HUES6 (cell line): ENCODE data around the gene PARP16.

Experiments
- H3K27ac ChIP-seq: 2 replicates; pipeline ENCODE4 v1.7.0; 2013; ENCODE audit warnings: low read depth, mild to moderate bottlenecking, low read length, inconsistent platforms
- H3K27me3 ChIP-seq: 2 replicates; pipeline ENCODE4 v1.6.1; 2013; ENCODE audit warnings: low read length; ENCODE audit not compliant: control insufficient read depth, insufficient read depth
- H3K36me3 ChIP-seq: 2 replicates; pipeline ENCODE4 v1.6.1; 2013; ENCODE audit warnings: low read length; ENCODE audit not compliant: control insufficient read depth, insufficient read depth
- H3K4me1 ChIP-seq: 2 replicates; pipeline ENCODE4 v1.6.1; 2013; ENCODE audit warnings: low read length; ENCODE audit not compliant: control insufficient read depth, insufficient read depth
- H3K4me3 ChIP-seq: 2 replicates; pipeline ENCODE4 v1.5.1; 2013; ENCODE audit warnings: low read depth, low read length
- H3K9ac ChIP-seq: one replicate; pipeline ENCODE4 v1.6.1; 2013; ENCODE audit warnings: mild to moderate bottlenecking, low read length
- H3K9me3 ChIP-seq: 2 replicates; pipeline ENCODE4 v1.6.1; 2013; ENCODE audit warnings: low read depth, low read length; ENCODE audit not compliant: control insufficient read depth, insufficient read depth

Gene PARP16

DNA sequence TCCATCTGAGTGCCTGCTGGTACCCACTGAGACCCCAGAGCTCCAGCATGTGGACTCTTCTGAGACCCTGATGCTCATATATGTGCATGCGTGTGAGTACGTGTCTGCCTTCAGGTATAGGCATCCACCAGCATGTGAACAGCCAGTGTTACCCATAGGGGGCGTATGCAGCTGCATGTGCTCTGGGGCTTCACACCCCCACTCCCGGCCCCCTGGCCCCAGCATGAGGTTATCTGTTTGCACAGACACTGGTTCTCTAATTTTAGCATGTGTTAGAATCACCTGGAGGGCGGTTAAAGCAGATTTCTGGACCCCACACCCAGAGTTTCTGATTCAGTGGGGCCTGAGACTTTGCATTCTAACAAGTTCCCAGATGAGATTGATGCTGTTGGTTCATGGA is 74.6 kb downstream of the PARP16 start:
- no peak overlapping the region for H3K4me3 ChIP-seq
- H3K9me3 ChIP-seq = no peaks in the 10 kb centered on the region
- H3K4me1 ChIP-seq = peaks cover 5% of the 10 kb centered on the region; the same call in 1 of the 2 replicates
- no peaks in the 10 kb centered on the region for H3K27me3 ChIP-seq
- no peak overlapping the region for H3K9ac ChIP-seq
- no peaks in the 10 kb centered on the region for H3K36me3 ChIP-seq
- no peak overlapping the region for H3K27ac ChIP-seq

- H3K36me3 ChIP-seq = no peaks in the 10 kb centered on the region
- no peaks in the 10 kb centered on the region for H3K27me3 ChIP-seq
- H3K9ac ChIP-seq = no peak overlapping the region
- peaks cover 5% of the 10 kb centered on the region; the same call in 1 of the 2 replicates for H3K4me1 ChIP-seq
- H3K27ac ChIP-seq = no peak overlapping the region
- H3K9me3 ChIP-seq = no peaks in the 10 kb centered on the region
- no peak overlapping the region for H3K4me3 ChIP-seq
Observed at GRCh38 chr15:65211482-65211982, 75.2 kb downstream of the PARP16 start.

GRCh38 chr15:65210770-65211481 is 75.8 kb downstream of the PARP16 start, which contains the start of gene CILP:
TSS of gene CILP (minus strand) at chr15:65211473. CDS start at chr15:65209755, 1,718 bp downstream.
- H3K9ac ChIP-seq = no peak within 1 kb of the TSS

DNA sequence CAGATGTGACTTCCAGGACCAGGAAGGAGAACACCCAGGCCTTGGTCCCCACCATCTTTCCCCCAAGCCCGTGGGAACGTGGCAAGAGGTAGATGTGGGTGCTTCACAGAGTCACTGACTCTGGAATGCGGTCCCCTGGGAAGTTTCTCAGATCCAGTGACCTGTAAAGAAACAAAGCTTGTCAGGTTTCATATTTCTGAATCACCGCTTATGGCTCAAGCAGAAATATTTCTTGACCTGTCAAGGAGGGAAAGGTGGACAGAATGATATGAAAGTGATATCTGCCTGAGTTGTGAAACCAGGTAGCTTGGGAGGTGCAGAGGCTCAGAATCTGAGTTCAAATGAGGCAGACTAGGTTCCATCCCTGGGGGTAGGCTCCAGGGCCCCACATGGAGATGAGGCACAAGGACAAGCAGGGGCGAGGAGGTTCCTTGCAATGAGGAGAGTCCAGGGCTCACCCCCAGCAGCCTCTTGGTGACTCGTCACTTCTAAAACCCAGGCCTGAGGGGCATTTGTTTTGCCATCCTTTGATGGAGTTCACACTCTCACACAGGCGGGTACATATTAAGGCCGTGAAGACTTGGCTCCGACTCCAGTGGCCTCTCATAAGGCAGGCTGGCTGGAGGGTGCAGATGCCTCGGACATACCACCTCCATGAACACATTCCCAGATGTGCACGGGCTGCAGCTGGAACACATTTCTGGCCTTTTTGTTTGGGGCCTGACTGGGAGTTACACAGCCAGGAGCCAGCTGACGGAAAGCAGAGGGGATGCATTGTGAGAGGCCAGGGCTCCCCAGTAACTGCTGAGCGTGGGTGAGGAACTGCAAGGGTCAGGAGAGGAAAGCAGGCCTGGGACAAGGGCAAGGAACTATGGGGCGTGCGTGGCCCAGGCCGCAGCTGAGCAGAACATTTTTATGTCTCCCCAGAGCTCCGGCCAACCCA is 76.7 kb downstream of the PARP16 start:
- Histone ChIP-seq H3K4me3 (no peak overlapping the region), H3K9ac (no peak overlapping the region), H3K9me3 (no peaks in the 10 kb centered on the region), H3K4me1 (peaks cover 5% of the 10 kb centered on the region; the same call in 1 of the 2 replicates), H3K27ac (no peak overlapping the region), H3K36me3 (no peaks in the 10 kb centered on the region), H3K27me3 (no peaks in the 10 kb centered on the region)

More at GRCh38 chr15:65210770-65211481, 75.8 kb downstream of the PARP16 start, which contains the start of gene CILP:
- Histone ChIP-seq H3K4me1 (peaks cover 5% of the 10 kb centered on the region; the same call in 1 of the 2 replicates), H3K27ac (no peak within 1 kb of the TSS), H3K36me3 (no peaks in the 10 kb centered on the region), H3K9me3 (no peaks in the 10 kb centered on the region), H3K27me3 (no peaks in the 10 kb centered on the region), H3K4me3 (no peak within 1 kb of the TSS)

- H3K4me1 ChIP-seq = peaks cover 5% of the 10 kb centered on the region; the same call in 1 of the 2 replicates
- no peaks in the 10 kb centered on the region for H3K36me3 ChIP-seq
- H3K27me3 ChIP-seq = no peaks in the 10 kb centered on the region
- no peak overlapping the region for H3K9ac ChIP-seq
- no peaks in the 10 kb centered on the region for H3K9me3 ChIP-seq
- no peak overlapping the region for H3K27ac ChIP-seq
- H3K4me3 ChIP-seq = no peak overlapping the region
Observed at GRCh38 chr15:65208647-65209046, 78.0 kb downstream of the PARP16 start.
